GM23338 (cell line): ENCODE data around the gene TSKS. TPM values are rescaled to one million over a fixed set of nuclear protein-coding genes. Genes with fewer than 3 reads are reported as not detected.

Experiments used
- ATAC-seq: fragments of 200-7000 bp; cut with Tn5 transposase; 3 replicates; pipeline ENCODE4 v1.9.1; 2020
- DNase-seq: peaks from one replicate; pipeline ENCODE4 v3.0.0-alpha.2; 2015; ENCODE audit warnings: low spot score
- H2AFZ ChIP-seq: fragments of 200-600 bp; sonication (generic); 2 replicates; pipeline ENCODE4 v1.8.0; 2016; ENCODE audit warnings: antibody characterized with exemption, mild to moderate bottlenecking, moderate library complexity
- H3F3A ChIP-seq: fragments of 200-600 bp; sonication (generic); replicated peaks from 2 replicates; pipeline ENCODE4 v1.8.0; 2017; ENCODE audit warnings: antibody characterized with exemption, mixed run types, low read depth
- H3K27ac ChIP-seq: fragments of 200-600 bp; sonication (generic); 2 replicates; pipeline ENCODE4 v1.6.1; 2016; ENCODE audit warnings: low read depth
- H3K27me3 ChIP-seq: fragments of 200-600 bp; sonication (generic); 2 replicates; pipeline ENCODE4 v1.8.0; 2016; ENCODE audit warnings: mild to moderate bottlenecking, mixed run types, moderate library complexity; ENCODE audit not compliant: insufficient read depth
- H3K36me3 ChIP-seq: fragments of 200-600 bp; sonication (generic); 2 replicates; pipeline ENCODE4 v1.8.0; 2016; ENCODE audit warnings: mild to moderate bottlenecking; ENCODE audit not compliant: insufficient read depth
- H3K4me1 ChIP-seq: fragments of 200-600 bp; sonication (generic); 2 replicates; pipeline ENCODE4 v1.8.0; 2016; ENCODE audit warnings: mild to moderate bottlenecking, moderate library complexity; ENCODE audit not compliant: insufficient read depth
- H3K4me2 ChIP-seq: fragments of 200-600 bp; sonication (generic); 2 replicates; pipeline ENCODE4 v1.7.1; 2017; ENCODE audit warnings: mixed run types
- H3K4me3 ChIP-seq: fragments of 200-600 bp; sonication (generic); 2 replicates; pipeline ENCODE4 v1.6.1; 2016; ENCODE audit warnings: mixed run types
- H3K79me2 ChIP-seq: fragments of 200-600 bp; sonication (generic); replicated peaks from 2 replicates; pipeline ENCODE4 v1.8.0; 2017; ENCODE audit warnings: mild to moderate bottlenecking; ENCODE audit not compliant: insufficient read depth
- H3K9me2 ChIP-seq: fragments of 200-600 bp; sonication (generic); 2 replicates; pipeline ENCODE4 v1.8.0; 2017; ENCODE audit not compliant: insufficient read depth
- H4K20me1 ChIP-seq: fragments of 200-600 bp; sonication (generic); replicated peaks from 2 replicates; pipeline ENCODE4 v1.8.0; 2017; ENCODE audit warnings: mild to moderate bottlenecking; ENCODE audit not compliant: insufficient read depth
- H3K27ac Mint-ChIP-seq: 2 replicates; pipeline ENCODE4 v1.8.0; 2020; ENCODE audit warnings: inconsistent platforms, mild to moderate bottlenecking, moderate library complexity, mixed read lengths
- H3K27me3 Mint-ChIP-seq: 3 replicates; pipeline ENCODE4 v1.8.0; 2022; ENCODE audit warnings: low read depth, mild to moderate bottlenecking, moderate library complexity, mixed read lengths, inconsistent platforms; ENCODE audit not compliant: insufficient read depth, poor library complexity
- H3K36me3 Mint-ChIP-seq: 3 replicates; pipeline ENCODE4 v1.8.0; 2021; ENCODE audit warnings: low read depth, mild to moderate bottlenecking, inconsistent platforms, moderate library complexity, mixed read lengths
- H3K4me1 Mint-ChIP-seq: 3 replicates; pipeline ENCODE4 v1.8.0; 2020; ENCODE audit warnings: mild to moderate bottlenecking, inconsistent platforms, mixed read lengths
- H3K4me3 Mint-ChIP-seq: 3 replicates; pipeline ENCODE4 v1.8.0; 2021; ENCODE audit warnings: moderate library complexity, mild to moderate bottlenecking, inconsistent platforms, mixed read lengths
- H3K9me3 Mint-ChIP-seq: 3 replicates; pipeline ENCODE4 v1.8.0; 2020; ENCODE audit warnings: moderate library complexity, mild to moderate bottlenecking, inconsistent platforms, mixed read lengths
- CREB1 ChIP-seq: fragments of 250-450 bp; sonication (Bioruptor Pico); IDR thresholded peaks from 2 replicates; pipeline ENCODE4 v1.5.0; 2020; ENCODE audit warnings: low read depth, mild to moderate bottlenecking, moderate library complexity
- EZH2 ChIP-seq: fragments of 200-600 bp; sonication (generic); IDR thresholded peaks from one replicate; pipeline ENCODE4 v1.8.0; 2017; ENCODE audit warnings: antibody characterized with exemption, mild to moderate bottlenecking, low read depth; ENCODE audit not compliant: unreplicated experiment
- EZH2phosphoT487 ChIP-seq: fragments of 200-600 bp; sonication (generic); IDR thresholded peaks from one replicate; pipeline ENCODE4 v1.8.1; 2018; ENCODE audit warnings: antibody characterized with exemption; ENCODE audit not compliant: unreplicated experiment
- JUNB ChIP-seq: IDR thresholded peaks from one replicate; pipeline ENCODE4 v1.6.1; 2016; ENCODE audit warnings: antibody characterized with exemption; ENCODE audit not compliant: unreplicated experiment
- NANOG ChIP-seq: IDR thresholded peaks from 2 replicates; pipeline ENCODE4 v1.6.1; 2016; ENCODE audit warnings: antibody characterized with exemption, borderline replicate concordance
- POLR2AphosphoS5 ChIP-seq: IDR thresholded peaks from 2 replicates; pipeline ENCODE4 v1.6.1; 2016; ENCODE audit warnings: antibody characterized with exemption, low read depth
- STAT1 ChIP-seq: IDR thresholded peaks from one replicate; pipeline ENCODE4 v1.6.1; 2016; ENCODE audit warnings: antibody characterized with exemption; ENCODE audit not compliant: unreplicated experiment
- ZNF114 ChIP-seq: fragments of 250-450 bp; sonication (Bioruptor Pico); IDR thresholded peaks from 2 replicates; pipeline ENCODE4 v1.5.0; 2020; ENCODE audit warnings: mild to moderate bottlenecking, moderate library complexity
- ZNF331 ChIP-seq: fragments of 250-450 bp; sonication (Bioruptor Pico); IDR thresholded peaks from 2 replicates; pipeline ENCODE4 v1.5.0; 2020; ENCODE audit warnings: low read depth, mild to moderate bottlenecking, moderate library complexity
- ZNF462 ChIP-seq: fragments of 250-450 bp; sonication (Bioruptor Pico); IDR thresholded peaks from 2 replicates; pipeline ENCODE4 v1.5.0; 2020; ENCODE audit warnings: mild to moderate bottlenecking, moderate library complexity
- polyA plus RNA-seq: library from polyadenylated mRNA; unstranded; fragments of >200 nt; fragmentation: Nextera tagmentation; extraction: Ambion mirVana; gene quantifications from 2 replicates; pipeline ENCODE4 v1.2.1, GENCODE V29; 2016
- total RNA-seq: library from RNA; depleted of rRNA; stranded (reverse); fragments of >200 nt; shearing (Covaris generic); gene quantifications from 2 replicates; pipeline ENCODE4 v1.2.3, GENCODE V29; 2014
- TF ChIP-seq, protein P1 (sequence below): IDR thresholded peaks from 2 replicates; pipeline ENCODE4 v1.6.1; 2016; ENCODE audit warnings: antibody characterized with exemption
- TF ChIP-seq, protein P2 (sequence below): IDR thresholded peaks from one replicate; pipeline ENCODE4 v1.6.1; 2018; ENCODE audit warnings: antibody characterized with exemption; ENCODE audit not compliant: unreplicated experiment
- TF ChIP-seq, protein P3 (sequence below), 2 experiments: fragments of 200-600 bp in 1 of 2; sonication (generic) in 1 of 2; conservative IDR thresholded peaks; 2 replicates each; pipeline versions ENCODE4 v1.5.1 to v1.6.1; 2016 to 2017; ENCODE audit warnings: antibody characterized with exemption in 2 of 2, low read depth in 2 of 2, mild to moderate bottlenecking in 2 of 2, moderate library complexity in 1 of 2

The TSKS gene
- total and polyA plus RNA-seq, 2 experiments from 2014 or later: 0.99 TPM; not detected in 1

GRCh38 chr19:49738268-49738667 lies 24.8 kb downstream of the TSKS start:
- Histone ChIP-seq H4K20me1 (no peaks in the 10 kb centered on the region), H3K27me3 (no peaks in the 10 kb centered on the region), H3K4me2 (no peak overlapping the region), H2AFZ (no peak overlapping the region), H3F3A (no peaks in the 10 kb centered on the region), H3K36me3 (no peaks in the 10 kb centered on the region), H3K4me3 (no peak overlapping the region), H3K4me1 (no peaks in the 10 kb centered on the region), H3K79me2 (no peaks in the 10 kb centered on the region), H3K27ac (no peak overlapping the region), H3K9me2 (no peaks in the 10 kb centered on the region)
- no peak for DNase-seq
- no peaks in the 10 kb centered on the region for H3K9me3 Mint-ChIP-seq
- H3K4me3 Mint-ChIP-seq: no peak overlapping the region
- peaks cover 4% of the 10 kb centered on the region for H3K27me3 Mint-ChIP-seq
- no peak for TF ChIP-seq NANOG
- TF ChIP-seq EZH2: no peak
- TF ChIP-seq, protein P1, sequence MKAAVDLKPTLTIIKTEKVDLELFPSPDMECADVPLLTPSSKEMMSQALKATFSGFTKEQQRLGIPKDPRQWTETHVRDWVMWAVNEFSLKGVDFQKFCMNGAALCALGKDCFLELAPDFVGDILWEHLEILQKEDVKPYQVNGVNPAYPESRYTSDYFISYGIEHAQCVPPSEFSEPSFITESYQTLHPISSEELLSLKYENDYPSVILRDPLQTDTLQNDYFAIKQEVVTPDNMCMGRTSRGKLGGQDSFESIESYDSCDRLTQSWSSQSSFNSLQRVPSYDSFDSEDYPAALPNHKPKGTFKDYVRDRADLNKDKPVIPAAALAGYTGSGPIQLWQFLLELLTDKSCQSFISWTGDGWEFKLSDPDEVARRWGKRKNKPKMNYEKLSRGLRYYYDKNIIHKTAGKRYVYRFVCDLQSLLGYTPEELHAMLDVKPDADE: no peak
- no peak for TF ChIP-seq JUNB
- no peak for TF ChIP-seq ZNF462
- TF ChIP-seq, protein P2, sequence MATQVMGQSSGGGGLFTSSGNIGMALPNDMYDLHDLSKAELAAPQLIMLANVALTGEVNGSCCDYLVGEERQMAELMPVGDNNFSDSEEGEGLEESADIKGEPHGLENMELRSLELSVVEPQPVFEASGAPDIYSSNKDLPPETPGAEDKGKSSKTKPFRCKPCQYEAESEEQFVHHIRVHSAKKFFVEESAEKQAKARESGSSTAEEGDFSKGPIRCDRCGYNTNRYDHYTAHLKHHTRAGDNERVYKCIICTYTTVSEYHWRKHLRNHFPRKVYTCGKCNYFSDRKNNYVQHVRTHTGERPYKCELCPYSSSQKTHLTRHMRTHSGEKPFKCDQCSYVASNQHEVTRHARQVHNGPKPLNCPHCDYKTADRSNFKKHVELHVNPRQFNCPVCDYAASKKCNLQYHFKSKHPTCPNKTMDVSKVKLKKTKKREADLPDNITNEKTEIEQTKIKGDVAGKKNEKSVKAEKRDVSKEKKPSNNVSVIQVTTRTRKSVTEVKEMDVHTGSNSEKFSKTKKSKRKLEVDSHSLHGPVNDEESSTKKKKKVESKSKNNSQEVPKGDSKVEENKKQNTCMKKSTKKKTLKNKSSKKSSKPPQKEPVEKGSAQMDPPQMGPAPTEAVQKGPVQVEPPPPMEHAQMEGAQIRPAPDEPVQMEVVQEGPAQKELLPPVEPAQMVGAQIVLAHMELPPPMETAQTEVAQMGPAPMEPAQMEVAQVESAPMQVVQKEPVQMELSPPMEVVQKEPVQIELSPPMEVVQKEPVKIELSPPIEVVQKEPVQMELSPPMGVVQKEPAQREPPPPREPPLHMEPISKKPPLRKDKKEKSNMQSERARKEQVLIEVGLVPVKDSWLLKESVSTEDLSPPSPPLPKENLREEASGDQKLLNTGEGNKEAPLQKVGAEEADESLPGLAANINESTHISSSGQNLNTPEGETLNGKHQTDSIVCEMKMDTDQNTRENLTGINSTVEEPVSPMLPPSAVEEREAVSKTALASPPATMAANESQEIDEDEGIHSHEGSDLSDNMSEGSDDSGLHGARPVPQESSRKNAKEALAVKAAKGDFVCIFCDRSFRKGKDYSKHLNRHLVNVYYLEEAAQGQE: no peak
- no peak for TF ChIP-seq CREB1 (CRISPR knock-in tag)
- no peak for TF ChIP-seq POLR2AphosphoS5
- no peak for TF ChIP-seq STAT1
- TF ChIP-seq, protein P3, sequence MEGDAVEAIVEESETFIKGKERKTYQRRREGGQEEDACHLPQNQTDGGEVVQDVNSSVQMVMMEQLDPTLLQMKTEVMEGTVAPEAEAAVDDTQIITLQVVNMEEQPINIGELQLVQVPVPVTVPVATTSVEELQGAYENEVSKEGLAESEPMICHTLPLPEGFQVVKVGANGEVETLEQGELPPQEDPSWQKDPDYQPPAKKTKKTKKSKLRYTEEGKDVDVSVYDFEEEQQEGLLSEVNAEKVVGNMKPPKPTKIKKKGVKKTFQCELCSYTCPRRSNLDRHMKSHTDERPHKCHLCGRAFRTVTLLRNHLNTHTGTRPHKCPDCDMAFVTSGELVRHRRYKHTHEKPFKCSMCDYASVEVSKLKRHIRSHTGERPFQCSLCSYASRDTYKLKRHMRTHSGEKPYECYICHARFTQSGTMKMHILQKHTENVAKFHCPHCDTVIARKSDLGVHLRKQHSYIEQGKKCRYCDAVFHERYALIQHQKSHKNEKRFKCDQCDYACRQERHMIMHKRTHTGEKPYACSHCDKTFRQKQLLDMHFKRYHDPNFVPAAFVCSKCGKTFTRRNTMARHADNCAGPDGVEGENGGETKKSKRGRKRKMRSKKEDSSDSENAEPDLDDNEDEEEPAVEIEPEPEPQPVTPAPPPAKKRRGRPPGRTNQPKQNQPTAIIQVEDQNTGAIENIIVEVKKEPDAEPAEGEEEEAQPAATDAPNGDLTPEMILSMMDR (conservative IDR thresholded peaks at IDR 0.05; ENCODE audit: low read depth in 2 of 2): no peak
- no peak for TF ChIP-seq EZH2phosphoT487
- no peak for TF ChIP-seq ZNF331 (CRISPR knock-in tag)
- TF ChIP-seq ZNF114 (CRISPR knock-in tag): no peak
- no peak for ATAC-seq
- H3K27ac Mint-ChIP-seq: no peak overlapping the region
- no peaks in the 10 kb centered on the region for H3K36me3 Mint-ChIP-seq
- no peaks in the 10 kb centered on the region for H3K4me1 Mint-ChIP-seq
